Measurements from ENCODE around the gene OLAH.

GRCh38 chr10:15046626-15047025 lies 2.9 kb downstream of the OLAH start:
- TF ChIP-seq POLR2A (IDR thresholded peaks at IDR 0.05): no peak
- TF ChIP-seq CTCF (IDR thresholded peaks at IDR 0.05): no peak
- TF ChIP-seq EP300 (IDR thresholded peaks at IDR 0.05): no peak
- TF ChIP-seq POLR2AphosphoS5 (IDR thresholded peaks at IDR 0.05): no peak
